RWPE2 (cell line): ENCODE results near the gene TNS3.

Source experiments
- ATAC-seq: fragments of 200-7000 bp; cut with Tn5 transposase; 3 replicates; pipeline ENCODE4 v1.9.1; 2021; ENCODE audit warnings: low read depth
- DNase-seq: peaks from one replicate; pipeline ENCODE4 v3.0.0-alpha.2; 2020; ENCODE audit warnings: low spot score
- H3K27ac ChIP-seq: fragments of 450-650 bp; 2 replicates; pipeline ENCODE4 v1.5.1; 2017; ENCODE audit warnings: mild to moderate bottlenecking; ENCODE audit not compliant: poor library complexity, severe bottlenecking
- H3K27me3 ChIP-seq: fragments of 250-450 bp; sonication (Bioruptor Pico); 2 replicates; pipeline ENCODE4 v1.5.1; 2021; ENCODE audit warnings: mild to moderate bottlenecking, moderate library complexity; ENCODE audit not compliant: insufficient read depth, poor library complexity, severe bottlenecking
- H3K36me3 ChIP-seq: fragments of 250-450 bp; sonication (Bioruptor Pico); 2 replicates; pipeline ENCODE4 v1.5.1; 2020; ENCODE audit warnings: low read depth, mild to moderate bottlenecking, moderate library complexity
- H3K4me1 ChIP-seq: fragments of 250-450 bp; sonication (Bioruptor Pico); 2 replicates; pipeline ENCODE4 v1.5.1; 2021; ENCODE audit warnings: mild to moderate bottlenecking, moderate library complexity; ENCODE audit not compliant: insufficient read depth, poor library complexity, severe bottlenecking
- H3K4me3 ChIP-seq: fragments of 250-450 bp; sonication (Bioruptor Pico); 2 replicates; pipeline ENCODE4 v1.5.1; 2021; ENCODE audit warnings: mild to moderate bottlenecking, moderate library complexity; ENCODE audit not compliant: severe bottlenecking
- H3K9me3 ChIP-seq: fragments of 250-450 bp; sonication (Bioruptor Pico); 2 replicates; pipeline ENCODE4 v1.5.1; 2021; ENCODE audit warnings: mild to moderate bottlenecking, moderate library complexity; ENCODE audit not compliant: severe bottlenecking
- CTCF ChIP-seq: fragments of 450-650 bp; IDR thresholded peaks from one replicate; pipeline ENCODE4 v1.5.1; 2017; ENCODE audit warnings: mild to moderate bottlenecking, moderate library complexity; ENCODE audit not compliant: poor library complexity, severe bottlenecking

TNS3 gene

DNA sequence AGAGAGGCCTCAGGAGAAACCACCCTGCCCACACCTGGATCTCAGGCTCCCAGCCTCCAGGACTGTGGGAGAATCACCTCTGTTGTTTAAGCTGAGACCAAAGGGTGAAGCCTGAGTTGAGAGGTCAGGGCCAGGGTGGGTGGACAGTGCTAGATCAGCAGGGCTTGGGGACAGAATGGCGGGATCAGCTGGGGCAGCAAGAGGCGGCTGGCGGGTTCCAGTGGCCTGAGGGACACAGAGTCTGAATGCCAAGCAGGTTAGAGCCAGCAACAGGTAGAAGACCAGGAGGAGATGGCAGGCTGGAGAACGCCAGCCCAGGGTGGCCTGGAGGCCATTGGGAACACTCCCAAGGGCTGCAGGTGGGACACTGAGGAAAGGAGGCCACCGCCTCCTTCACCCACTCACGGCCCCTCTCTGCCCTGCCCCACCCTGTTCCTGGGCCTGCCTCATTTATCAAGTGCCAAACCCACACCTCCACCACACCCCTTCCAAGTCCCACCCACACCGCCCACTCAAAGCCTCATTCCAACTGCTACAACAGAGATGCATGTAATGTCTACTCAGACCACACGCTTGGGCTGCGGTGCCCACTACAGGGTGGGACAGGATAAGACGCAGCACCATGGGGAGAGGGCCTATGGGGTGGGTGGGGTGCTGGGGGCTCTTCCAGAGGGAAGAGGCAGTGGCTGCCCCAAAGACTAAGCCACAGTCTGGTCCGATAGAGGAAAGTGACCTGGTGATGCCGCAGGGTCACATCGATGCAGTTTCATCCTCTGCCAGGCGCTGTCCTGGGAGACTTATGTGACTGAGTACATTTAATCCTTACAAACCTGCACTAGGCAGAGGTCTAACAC, 173.9 kb downstream of the TNS3 start:
- ATAC-seq (no peak), DNase-seq (no peak)
- Histone ChIP-seq H3K9me3 (no peaks in the 10 kb centered on the region), H3K36me3 (peaks cover 38% of the 10 kb centered on the region), H3K27me3 (no peaks in the 10 kb centered on the region), H3K4me3 (no peak overlapping the region), H3K4me1 (peaks cover 19% of the 10 kb centered on the region), H3K27ac (no peak overlapping the region)
- no peak for TF ChIP-seq CTCF

- Histone ChIP-seq H3K9me3 (no peaks in the 10 kb centered on the region), H3K4me1 (peaks cover 19% of the 10 kb centered on the region), H3K27ac (peak overlapping the region; percentile 32), H3K4me3 (no peak overlapping the region), H3K36me3 (peaks cover 36% of the 10 kb centered on the region), H3K27me3 (no peaks in the 10 kb centered on the region)
- DNase-seq = no peak
- TF ChIP-seq CTCF = no peak
- no peak for ATAC-seq
Measured at GRCh38 chr7:47407136-47407535, 174.8 kb downstream of the TNS3 start.

DNA sequence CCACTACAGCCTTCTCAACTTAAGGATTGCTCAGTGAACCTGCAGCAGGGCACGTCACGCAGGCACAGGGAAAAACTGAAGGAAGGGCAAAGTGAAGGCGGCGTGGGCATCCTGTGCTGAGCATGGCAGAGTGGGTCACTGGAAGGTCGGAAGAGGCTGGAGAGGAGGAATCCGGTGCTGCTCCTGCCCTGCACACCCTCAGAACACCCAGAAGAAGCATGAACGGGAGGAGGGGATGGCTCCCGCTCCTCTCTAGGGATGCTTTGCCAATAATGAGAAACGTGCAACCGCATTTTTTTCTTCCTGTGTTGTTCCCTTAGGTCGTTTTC, 175.1 kb downstream of the TNS3 start:
- H3K27me3 ChIP-seq = no peaks in the 10 kb centered on the region

DNA sequence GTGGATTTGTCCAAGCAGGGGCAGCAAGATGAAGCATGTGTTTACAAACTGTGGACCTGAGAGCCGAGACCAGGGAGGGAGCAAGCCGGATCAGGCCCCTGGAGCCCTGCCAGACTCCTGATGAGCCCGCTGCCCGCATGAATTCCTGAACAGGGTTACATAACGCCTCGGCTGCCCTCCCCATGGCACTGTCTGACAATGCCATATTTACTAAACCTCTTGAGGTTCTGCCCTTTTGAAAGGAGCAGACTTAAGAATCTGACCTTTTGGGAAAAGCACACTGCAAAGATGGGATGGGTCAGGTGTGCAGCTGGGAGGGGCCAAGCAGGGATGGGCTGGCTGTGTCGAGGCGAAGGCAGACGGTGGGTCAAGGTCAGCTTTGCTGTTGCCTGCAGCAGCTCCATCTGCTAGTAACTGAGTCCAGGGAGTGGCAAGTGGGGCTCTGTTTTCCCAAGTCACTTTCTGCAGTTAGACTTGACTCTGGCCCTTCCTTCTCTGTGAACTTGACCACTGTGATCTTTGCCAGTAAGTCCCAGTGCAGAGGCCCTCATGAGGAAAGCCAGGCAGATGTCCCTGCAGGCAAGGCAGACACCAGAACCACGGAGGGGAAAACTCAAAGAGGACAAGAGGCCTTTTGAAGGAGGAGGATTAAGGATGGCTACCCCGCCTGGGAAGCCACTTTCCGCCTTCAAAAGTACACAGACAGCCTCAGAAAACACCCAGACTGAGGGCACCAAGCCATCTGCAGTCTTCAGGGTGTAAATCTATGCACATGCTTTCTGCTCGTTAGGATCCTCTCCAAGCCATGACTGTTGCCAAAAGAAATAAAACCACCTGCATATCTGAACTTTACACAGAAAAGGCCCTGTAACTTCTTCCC, 175.8 kb downstream of the TNS3 start:
- DNase-seq = peak; percentile 88
- no peaks in the 10 kb centered on the region for H3K27me3 ChIP-seq
- H3K4me1 ChIP-seq = peaks cover 19% of the 10 kb centered on the region
- H3K9me3 ChIP-seq = no peaks in the 10 kb centered on the region
- TF ChIP-seq CTCF = no peak
- peak; percentile 83 for ATAC-seq
- H3K4me3 ChIP-seq = no peak overlapping the region
- peak overlapping the region; percentile 32 for H3K27ac ChIP-seq
- H3K36me3 ChIP-seq = peaks cover 26% of the 10 kb centered on the region

More for the DNA sequence above, 175.1 kb downstream of the TNS3 start:
- no peak overlapping the region for H3K4me3 ChIP-seq
- H3K36me3 ChIP-seq = peaks cover 32% of the 10 kb centered on the region
- DNase-seq (no peak), ATAC-seq (no peak)
- peaks cover 19% of the 10 kb centered on the region for H3K4me1 ChIP-seq
- TF ChIP-seq CTCF = no peak
- H3K27ac ChIP-seq = peak overlapping the region; percentile 32
- H3K9me3 ChIP-seq = no peaks in the 10 kb centered on the region
